Caco-2 (cell line): Measurements from ENCODE around the gene CELA1. TPM values are rescaled to one million over a fixed set of nuclear protein-coding genes. Genes with fewer than 3 reads are reported as not detected.

Experiments
- BruUV-seq: library from RNA; stranded (reverse); fragments of 400-500 nt; replicated peaks from 2 replicates; lab custom pipeline; 2021; lab: Mats Ljungman, UMichigan
- CTCF ChIA-PET: fragments of 300-600 bp; sonication (Branson Sonifier 250); formaldehyde crosslinking; loops from one replicate; lab custom pipeline; 2022; ENCODE audit warnings: antibody characterized with exemption; lab: Charles Lee
- POLR2A ChIA-PET: fragments of 300-600 bp; sonication (Branson Sonifier 250); formaldehyde crosslinking; loops from one replicate; lab custom pipeline; 2022; ENCODE audit warnings: antibody characterized with exemption; lab: Charles Lee
- DNase-seq, 2 experiments: peaks; one replicate each; pipeline versions ENCODE4 v3.0.0 to v3.0.0-alpha.2; 2020 to 2022
- H3K27me3 ChIP-seq: replicated peaks from 2 replicates; pipeline ENCODE4 v1.6.0; 2011; ENCODE audit warnings: low read length; ENCODE audit not compliant: control insufficient read depth, insufficient read depth
- H3K36me3 ChIP-seq: 2 replicates; pipeline ENCODE4 v1.5.1; 2011; ENCODE audit warnings: low read length; ENCODE audit not compliant: control insufficient read depth, insufficient read depth
- H3K4me1 ChIP-seq: fragments of 250-450 bp; sonication (Bioruptor Pico); 2 replicates; pipeline ENCODE4 v1.5.1; 2020; ENCODE audit warnings: mild to moderate bottlenecking
- H3K4me3 ChIP-seq: 2 replicates; pipeline ENCODE4 v1.5.1; 2011; ENCODE audit warnings: low read depth, mild to moderate bottlenecking, control low read depth, low read length
- H3K9me3 ChIP-seq: fragments of 250-450 bp; sonication (Bioruptor Pico); 2 replicates; pipeline ENCODE4 v1.5.1; 2020; ENCODE audit warnings: mild to moderate bottlenecking, moderate library complexity
- H3K27ac Mint-ChIP-seq: one replicate; pipeline ENCODE4 v1.8.0; 2022; ENCODE audit warnings: mixed read lengths; ENCODE audit not compliant: unreplicated experiment
- H3K27me3 Mint-ChIP-seq: one replicate; pipeline ENCODE4 v1.8.0; 2022; ENCODE audit warnings: mixed read lengths; ENCODE audit not compliant: insufficient read depth, unreplicated experiment
- H3K36me3 Mint-ChIP-seq: one replicate; pipeline ENCODE4 v1.8.0; 2022; ENCODE audit warnings: mild to moderate bottlenecking, mixed read lengths; ENCODE audit not compliant: insufficient read depth, unreplicated experiment
- H3K4me1 Mint-ChIP-seq: one replicate; pipeline ENCODE4 v1.8.0; 2022; ENCODE audit warnings: low read depth, mixed read lengths; ENCODE audit not compliant: unreplicated experiment
- H3K4me3 Mint-ChIP-seq: one replicate; pipeline ENCODE4 v1.8.0; 2022; ENCODE audit warnings: mild to moderate bottlenecking, moderate library complexity, mixed read lengths; ENCODE audit not compliant: unreplicated experiment
- H3K9me3 Mint-ChIP-seq: one replicate; pipeline ENCODE4 v1.8.0; 2022; ENCODE audit warnings: mixed read lengths; ENCODE audit not compliant: unreplicated experiment
- CTCF ChIP-seq, 2 experiments: fragments of 200-600 bp in 1 of 2; IDR thresholded peaks; 1 replicate in 1 of 2; 2 replicates in 1 of 2; pipeline versions ENCODE4 v1.5.1 to v1.8.0; 2011 to 2022; ENCODE audit warnings: antibody characterized with exemption in 1 of 2, control low read depth in 1 of 2, inconsistent platforms in 1 of 2, low read depth in 1 of 2, low read length in 1 of 2, mild to moderate bottlenecking in 1 of 2, moderate library complexity in 1 of 2; ENCODE audit not compliant: insufficient read depth in 1 of 2, severe bottlenecking in 1 of 2, unreplicated experiment in 1 of 2
- intact Hi-C: fragments of 100-400 bp; cut with micrococcal nuclease; formaldehyde crosslinking; loops from one replicate; pipeline ENCODE4 v1.10.0; 2022; ENCODE audit not compliant: unreplicated experiment
- total RNA-seq: library from RNA; stranded (reverse); gene quantifications from 2 replicates; pipeline ENCODE4 v1.2.3, GENCODE V29; 2022

Gene CELA1
- total RNA-seq, 1 experiment from 2014 or later: not detected

- intact Hi-C loops: loop anchor here (10.0 kb wide), 1 partner anchor 521 kb away; no protein-coding TSS in a partner anchor
- H3K36me3 Mint-ChIP-seq: peaks cover 3% of the 10 kb centered on the region
- no peaks in the 10 kb centered on the region for H3K9me3 Mint-ChIP-seq
- no peak for TF ChIP-seq CTCF (IDR thresholded peaks at IDR 0.05; ENCODE audit: insufficient read depth in 1 of 2, low read depth in 1 of 2, low read length in 1 of 2, severe bottlenecking in 1 of 2, unreplicated experiment in 1 of 2)
- CTCF ChIA-PET: interaction anchor here (0.6 to 0.8 kb wide), 2 partner anchors 76 to 100 kb away, joined by 3 read pairs; no protein-coding TSS in a partner anchor
- no peak for DNase-seq
- Histone ChIP-seq H3K36me3 (no peaks in the 10 kb centered on the region; the same call in 1 of the 2 replicates), H3K9me3 (no peaks in the 10 kb centered on the region), H3K27me3 (no peaks in the 10 kb centered on the region), H3K4me1 (peaks cover 15% of the 10 kb centered on the region), H3K4me3 (no peak overlapping the region)
- H3K27me3 Mint-ChIP-seq: no peaks in the 10 kb centered on the region
- H3K4me3 Mint-ChIP-seq: no peak overlapping the region
- H3K27ac Mint-ChIP-seq: no peak overlapping the region
- POLR2A ChIA-PET: interaction anchor here (0.7 to 0.9 kb wide), 2 partner anchors 13 to 76 kb away, joined by 3 read pairs; partner anchors contain the start of gene SMAGP
- H3K4me1 Mint-ChIP-seq: peaks cover 25% of the 10 kb centered on the region
- no TSS peak for BruUV-seq
These were observed 798 bp downstream of the CELA1 start for GRCh38 chr12:51345681-51346080.

- ChIA-PET CTCF (interaction anchor here (0.5 to 1.3 kb wide), 2 partner anchors 74 to 1602 kb away, joined by 4 to 13 read pairs; partner anchors contain the start of gene TMBIM6), POLR2A (interaction anchor here (1.1 kb wide), 1 partner anchor 337 kb away, joined by 3 read pairs; no protein-coding TSS in a partner anchor)
- Histone ChIP-seq H3K27me3 (no peaks in the 10 kb centered on the region), H3K4me1 (peaks cover 12% of the 10 kb centered on the region), H3K36me3 (no peaks in the 10 kb centered on the region; the same call in 1 of the 2 replicates), H3K4me3 (no peak overlapping the region), H3K9me3 (no peaks in the 10 kb centered on the region)
- Mint-ChIP-seq H3K4me3 (no peak overlapping the region), H3K27ac (no peak overlapping the region), H3K36me3 (no peaks in the 10 kb centered on the region), H3K27me3 (no peaks in the 10 kb centered on the region), H3K4me1 (peaks cover 25% of the 10 kb centered on the region), H3K9me3 (no peaks in the 10 kb centered on the region)
- no TSS peak for BruUV-seq
- no peak for DNase-seq
- intact Hi-C loops: loop anchor here (10.0 kb wide), 1 partner anchor 518 kb away; no protein-coding TSS in a partner anchor
- no peak for TF ChIP-seq CTCF (IDR thresholded peaks at IDR 0.05; ENCODE audit: insufficient read depth in 1 of 2, low read depth in 1 of 2, low read length in 1 of 2, severe bottlenecking in 1 of 2, unreplicated experiment in 1 of 2)
These were observed 3.3 kb downstream of the CELA1 start for GRCh38 chr12:51343201-51343600.

- intact Hi-C loops: loop anchor here (10.0 kb wide), 1 partner anchor 518 kb away; no protein-coding TSS in a partner anchor
- Mint-ChIP-seq H3K9me3 (no peaks in the 10 kb centered on the region), H3K27me3 (no peaks in the 10 kb centered on the region), H3K4me3 (no peak overlapping the region), H3K36me3 (no peaks in the 10 kb centered on the region), H3K27ac (no peak overlapping the region), H3K4me1 (peaks cover 25% of the 10 kb centered on the region)
- H3K36me3 ChIP-seq: no peaks in the 10 kb centered on the region; the same call in 1 of the 2 replicates
- peaks cover 10% of the 10 kb centered on the region for H3K4me1 ChIP-seq
- no peaks in the 10 kb centered on the region for H3K9me3 ChIP-seq
- no peak overlapping the region for H3K4me3 ChIP-seq
- BruUV-seq: no TSS peak
- no peak for TF ChIP-seq CTCF (IDR thresholded peaks at IDR 0.05; ENCODE audit: insufficient read depth in 1 of 2, low read depth in 1 of 2, low read length in 1 of 2, severe bottlenecking in 1 of 2, unreplicated experiment in 1 of 2)
- ChIA-PET POLR2A (interaction anchor here (0.6 to 1.1 kb wide), 2 partner anchors 73 to 337 kb away, joined by 3 read pairs; no protein-coding TSS in a partner anchor), CTCF (interaction anchor here (0.5 to 3.0 kb wide), 5 partner anchors 65 to 472 kb away, joined by 3 to 104 read pairs (median 6); partner anchors contain the start of gene SMAGP)
- DNase-seq: no peak
- H3K27me3 ChIP-seq: no peaks in the 10 kb centered on the region
These were observed 4.1 kb downstream of the CELA1 start for GRCh38 chr12:51342416-51342815.
